K562 (cell line): Measurements from ENCODE around the gene ADM2. TPM values are rescaled to one million over a fixed set of nuclear protein-coding genes. Genes with fewer than 3 reads are reported as not detected.
A peak's percentile ranks its signal among the peaks of the same experiment; 100 is the strongest.

ENCODE experiments used
- ATAC-seq: fragments of 200-7000 bp; cut with Tn5 transposase; 3 replicates; pipeline ENCODE4 v1.9.1; 2020; ENCODE audit warnings: moderate library complexity
- BruUV-seq: library from RNA; stranded (reverse); fragments of 400-500 nt; replicated peaks from 2 replicates; lab custom pipeline; 2021; lab: Mats Ljungman, UMichigan
- CTCF ChIA-PET: fragments of 300-600 bp; formaldehyde crosslinking; extraction: SDS; loops from one replicate; lab custom pipeline; 2021; ENCODE audit warnings: low intra/inter-chr PET ratio; lab: Yijun Ruan, JAX
- POLR2A ChIA-PET: fragments of 300-600, 350-650 bp; sonication (Branson Sonifier 250); formaldehyde crosslinking; extraction: SDS; loops from one replicate; lab custom pipeline; 2021; ENCODE audit warnings: antibody characterized with exemption, inconsistent platforms; lab: Yijun Ruan, JAX
- DNase-seq, 4 experiments: peaks; one replicate each; pipeline versions ENCODE4 v3.0.0 to v3.0.0-alpha.2; 2011 to 2018; ENCODE audit warnings: low spot score in 3 of 4, mixed read lengths in 3 of 4; ENCODE audit errors: extremely low read depth in 1 of 4
- FAIRE-seq: peaks from 2 replicates; lab custom pipeline; 2011; peaks lifted over from hg19 to GRCh38; lab: Jason Lieb, UNC
- H2AFZ ChIP-seq: 2 replicates; pipeline ENCODE4 v1.6.0; 2011; ENCODE audit warnings: low read depth, low read length, control low read depth, inconsistent platforms
- H3K27ac ChIP-seq: fragments of 200-600 bp; 3 replicates; pipeline ENCODE4 v1.8.0; 2011; ENCODE audit warnings: low read depth, mild to moderate bottlenecking, control low read depth, inconsistent platforms, low read length, moderate library complexity, mixed read lengths; ENCODE audit errors: extremely low read depth
- H3K27me3 ChIP-seq, 2 experiments: fragments of 300-600 bp in 1 of 2; 2 replicates in 1 of 2; 3 replicates in 1 of 2; pipeline versions ENCODE4 v1.6.0 to v1.8.0; 2011; ENCODE audit warnings: inconsistent platforms in 2 of 2, low read length in 2 of 2, mild to moderate bottlenecking in 1 of 2, mixed read lengths in 1 of 2, moderate library complexity in 1 of 2; ENCODE audit not compliant: control insufficient read depth in 2 of 2, insufficient read depth in 2 of 2
- H3K36me3 ChIP-seq: fragments of 300-600 bp; 3 replicates; pipeline ENCODE4 v1.8.0; 2011; ENCODE audit warnings: mild to moderate bottlenecking, low read length, inconsistent platforms; ENCODE audit not compliant: control insufficient read depth, insufficient read depth
- H3K4me1 ChIP-seq, 2 experiments: fragments of 200-600 bp in 1 of 2; replicated peaks in 1 of 2; 2 replicates in 1 of 2; 3 replicates in 1 of 2; pipeline versions ENCODE4 v1.5.1 to v1.8.0; 2011; ENCODE audit warnings: inconsistent platforms in 2 of 2, low read length in 2 of 2, mild to moderate bottlenecking in 1 of 2, mixed read lengths in 1 of 2, moderate library complexity in 1 of 2; ENCODE audit not compliant: control insufficient read depth in 2 of 2, insufficient read depth in 2 of 2
- H3K4me2 ChIP-seq: 2 replicates; pipeline ENCODE4 v1.6.1; 2011; ENCODE audit warnings: low read length, control low read depth, inconsistent platforms, mixed read lengths; ENCODE audit not compliant: insufficient read depth
- H3K4me3 ChIP-seq: fragments of 200-600 bp; sonication (generic), shearing (Covaris generic); 2 replicates; pipeline ENCODE4 v1.5.1; 2016; ENCODE audit warnings: control low read depth, inconsistent platforms
- H3K79me2 ChIP-seq: fragments of 200-600 bp; 3 replicates; pipeline ENCODE4 v1.8.0; 2011; ENCODE audit warnings: low read length, inconsistent platforms; ENCODE audit not compliant: control insufficient read depth, insufficient read depth
- H3K9ac ChIP-seq, 2 experiments: 2 replicates each; pipeline versions ENCODE4 v1.6.0 to v1.6.1; 2011; ENCODE audit warnings: low read depth in 2 of 2, low read length in 2 of 2, control low read depth in 1 of 2, inconsistent platforms in 1 of 2, mild to moderate bottlenecking in 1 of 2, mixed read lengths in 1 of 2; ENCODE audit not compliant: insufficient read depth in 1 of 2
- H3K9me1 ChIP-seq: one replicate; pipeline ENCODE4 v1.6.0; 2011; ENCODE audit warnings: inconsistent platforms, mild to moderate bottlenecking, low read length, moderate library complexity; ENCODE audit not compliant: control insufficient read depth, insufficient read depth
- H3K9me3 ChIP-seq: replicated peaks from 2 replicates; pipeline ENCODE4 v1.5.1; 2011; ENCODE audit warnings: low read depth, low read length, inconsistent platforms; ENCODE audit not compliant: control insufficient read depth, insufficient read depth
- H4K20me1 ChIP-seq: replicated peaks from 2 replicates; pipeline ENCODE4 v1.6.1; 2011; ENCODE audit warnings: low read length, inconsistent platforms, mixed read lengths; ENCODE audit not compliant: control insufficient read depth, insufficient read depth
- CC2D1A ChIP-seq: fragments of 450-650 bp; IDR thresholded peaks from 2 replicates; pipeline ENCODE4 v1.6.1; 2017; ENCODE audit warnings: mild to moderate bottlenecking
- GATAD2A ChIP-seq: fragments of 450-650 bp; IDR thresholded peaks from 2 replicates; pipeline ENCODE4 v1.6.1; 2017
- NR2C1 ChIP-seq, 2 experiments: fragments of 450-650 bp; IDR thresholded peaks; 2 replicates each; pipeline ENCODE4 v1.6.1; 2017; ENCODE audit warnings: mild to moderate bottlenecking in 2 of 2, antibody characterized with exemption in 1 of 2, inconsistent platforms in 1 of 2, missing compliant biosample characterization in 1 of 2, missing genetic modification characterization in 1 of 2
- POLR2G ChIP-seq: fragments of 200-400 bp; formaldehyde crosslinking; IDR thresholded peaks from 2 replicates; pipeline ENCODE4 v1.6.1; 2017; ENCODE audit warnings: low read depth, mild to moderate bottlenecking, antibody characterized with exemption, low read length, moderate library complexity
- RBM22 ChIP-seq: fragments of 200-400 bp; formaldehyde crosslinking; IDR thresholded peaks from 2 replicates; pipeline ENCODE4 v1.6.1; 2018; ENCODE audit warnings: low read length, low read depth; ENCODE audit not compliant: poor library complexity, severe bottlenecking
- TFAP4 ChIP-seq: sonication (generic); formaldehyde crosslinking; IDR thresholded peaks from 2 replicates; pipeline ENCODE4 v1.8.0; 2022; ENCODE audit warnings: missing genetic modification reagents, mild to moderate bottlenecking, moderate library complexity, borderline replicate concordance
- WGBS: fragments of 100-300 bp; shearing (Covaris generic); methylation state at CpG from one replicate; pipeline ENCODE4 v1.1.6; 2016; ENCODE audit warnings: low coverage, mixed read lengths; ENCODE audit not compliant: insufficient coverage; ENCODE audit errors: missing lambda C conversion rate; 5-methylcytosine and 5-hydroxymethylcytosine counted together
- in situ Hi-C: fragments of 300-500 bp; cut with MboI; formaldehyde crosslinking; loops from 4 replicates; pipeline ENCODE4 v1.15.0; 2018; ENCODE audit warnings: inconsistent platforms, mixed read lengths
- intact Hi-C: fragments of 100-400 bp; cut with micrococcal nuclease; formaldehyde crosslinking; loops from 2 replicates; pipeline ENCODE4 v1.14.2; 2022
- polyA plus RNA-seq, 8 experiments: library from polyadenylated mRNA; depleted of rRNA in 4 of 8; stranded (reverse) in 5 of 8; unstranded in 3 of 8; fragments of >200 nt; fragmentation: Nextera tagmentation in 2 of 8; fragmentation: Illumina TruSeq in 1 of 8; extraction: Ambion mirVana in 2 of 8; extraction: Trizol in 1 of 8; gene quantifications; 2 replicates each; pipeline versions ENCODE4 v1.2.1 to v1.2.3, GENCODE V29; 2011 to 2014; ENCODE audit warnings: inconsistent platforms in 1 of 8, missing spikeins in 1 of 8
- total RNA-seq, 7 experiments: library from RNA; depleted of rRNA in 6 of 7; stranded (reverse); fragments of >200 nt in 6 of 7; fragmentation: Illumina TruSeq in 2 of 7; extraction: Trizol in 2 of 7; gene quantifications; 2 replicates each; pipeline versions ENCODE4 v1.2.1 to v1.2.3, GENCODE V29; 2011 to 2021; ENCODE audit warnings: low replicate concordance in 1 of 7

Gene ADM2
- total and polyA plus RNA-seq, 9 of the 15 experiments (the other 6 are each of a cell fraction or from before 2014, with no cell fraction given) = 0.11 to 5.1 (median 0.38) TPM

GRCh38 chr22:50447576-50448551, 33.5 kb upstream of the ADM2 start:
- BruUV-seq = no TSS peak
- DNase-seq = no peak
- peaks cover 2% of the 10 kb centered on the region for H3K9me1 ChIP-seq
- peak; percentile 12 for TF ChIP-seq POLR2G
- no peak for TF ChIP-seq GATAD2A
- TF ChIP-seq NR2C1 (IDR thresholded peaks at IDR 0.05) = no peak
- TF ChIP-seq NR2C1 (tag; IDR thresholded peaks at IDR 0.05) = no peak
- no peak for TF ChIP-seq CC2D1A
- no peak for TF ChIP-seq TFAP4 (CRISPR knock-in tag)
- TF ChIP-seq RBM22 = peak; percentile 26
- H3K79me2 ChIP-seq = no peaks in the 10 kb centered on the region
- H3K4me3 ChIP-seq = no peak overlapping the region
- H3K27ac ChIP-seq = no peak overlapping the region
- H3K9ac ChIP-seq = no peak overlapping the region; a peak in 1 of 4 replicates
- CTCF ChIA-PET = no interaction called here
- in situ Hi-C loops (no loop called here), intact Hi-C loops (no loop called here)
- no peaks in the 10 kb centered on the region for H3K9me3 ChIP-seq
- no peak for ATAC-seq
- 88% methylated on average over 13 of the region's 27 CpGs for WGBS
- H2AFZ ChIP-seq = no peak overlapping the region
- H4K20me1 ChIP-seq = no peaks in the 10 kb centered on the region
- H3K36me3 ChIP-seq = peaks cover 48% of the 10 kb centered on the region; the same call in 1 of the 3 replicates
- no peak for FAIRE-seq
- H3K4me1 ChIP-seq = peaks cover 0 to 36% of the 10 kb centered on the region in 2 experiments; a peak in 2 of 5 replicates
- H3K4me2 ChIP-seq = no peak overlapping the region
- no peaks in the 10 kb centered on the region for H3K27me3 ChIP-seq
- POLR2A ChIA-PET = no interaction called here
